Muscle of leg (tissue), 11 donors: ENCODE results near the gene GPER1. TPM values are rescaled to one million over a fixed set of nuclear protein-coding genes. Genes with fewer than 3 reads are reported as not detected.

Experiments used
- DNase-seq: peaks from one replicate; pipeline ENCODE4 v3.0.0; 2013
- H3K27ac ChIP-seq: one replicate; pipeline ENCODE4 v1.5.1; 2013; ENCODE audit warnings: mild to moderate bottlenecking, low read length, control low read depth
- H3K27me3 ChIP-seq: one replicate; pipeline ENCODE4 v1.6.1; 2013; ENCODE audit warnings: low read length; ENCODE audit not compliant: control insufficient read depth, insufficient read depth
- H3K36me3 ChIP-seq: one replicate; pipeline ENCODE4 v1.6.1; 2013; ENCODE audit warnings: low read length; ENCODE audit not compliant: control insufficient read depth, insufficient read depth
- H3K4me1 ChIP-seq: one replicate; pipeline ENCODE4 v1.6.1; 2013; ENCODE audit warnings: low read length; ENCODE audit not compliant: control insufficient read depth, insufficient read depth
- H3K4me3 ChIP-seq: one replicate; pipeline ENCODE4 v1.5.1; 2013; ENCODE audit warnings: low read length, control low read depth
- H3K9me3 ChIP-seq: replicated peaks from 2 replicates; pipeline ENCODE4 v1.6.1; 2013; ENCODE audit warnings: low read depth, low read length; ENCODE audit not compliant: control insufficient read depth
- WGBS: methylation state at CpG from one replicate; pipeline ENCODE4 v1.1.5; 2013; ENCODE audit warnings: missing lambda C conversion rate; ENCODE audit not compliant: insufficient coverage; 5-methylcytosine and 5-hydroxymethylcytosine counted together
- polyA plus RNA-seq, 8 donors: library from polyadenylated mRNA; unstranded; fragments of 120-200 nt; gene quantifications; one replicate each; pipeline versions ENCODE4 v1.2.1 to v1.2.3, GENCODE V29; 2013; ENCODE audit warnings: inconsistent platforms in 1 of 8, low replicate concordance in 1 of 8; ENCODE audit not compliant: insufficient read length in 8 of 8, insufficient read depth in 1 of 8
- total RNA-seq: library from RNA; stranded (reverse); fragments of 120-200 nt; gene quantifications from one replicate; pipeline ENCODE4 v1.2.4, GENCODE V29; 2013

GPER1 gene
- total and polyA plus RNA-seq, 9 donors = 9.6 to 17.7 (median 11.6) TPM

GRCh38 chr7:1086588-1087464 is 1.1 kb upstream of the GPER1 start:
- Histone ChIP-seq H3K27ac (peak overlapping the region; percentile 7), H3K4me1 (peaks cover 49% of the 10 kb centered on the region), H3K36me3 (peaks cover 7% of the 10 kb centered on the region), H3K9me3 (no peaks in the 10 kb centered on the region), H3K4me3 (peak overlapping the region; percentile 47), H3K27me3 (no peaks in the 10 kb centered on the region)
- WGBS = 5% methylated on average over 32 of the region's 45 CpGs
- DNase-seq = peak; percentile 79

DNA sequence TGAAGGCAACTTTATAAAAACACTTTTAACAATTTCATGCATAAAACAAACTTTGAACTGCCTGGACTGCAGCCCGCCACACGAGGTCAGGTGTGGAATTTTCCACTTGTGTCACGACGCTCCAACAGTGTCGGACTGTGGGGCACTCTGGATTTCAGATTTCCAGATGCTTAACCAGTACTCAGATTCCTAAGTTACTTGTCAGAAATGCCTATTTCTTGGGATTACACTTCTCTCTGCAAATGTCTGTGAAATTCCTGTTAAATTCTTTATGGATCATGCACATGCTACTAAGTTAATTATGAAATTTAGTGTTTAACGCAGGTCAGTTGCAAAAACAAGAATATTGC is 473 bp upstream of the GPER1 start:
- Histone ChIP-seq H3K36me3 (peaks cover 10% of the 10 kb centered on the region), H3K4me3 (peak overlapping the region; percentile 49), H3K27me3 (no peaks in the 10 kb centered on the region), H3K9me3 (no peaks in the 10 kb centered on the region), H3K27ac (no peak overlapping the region), H3K4me1 (peaks cover 43% of the 10 kb centered on the region)
- no peak for DNase-seq
- 20% methylated on average over 5 of the region's 6 CpGs for WGBS

DNA sequence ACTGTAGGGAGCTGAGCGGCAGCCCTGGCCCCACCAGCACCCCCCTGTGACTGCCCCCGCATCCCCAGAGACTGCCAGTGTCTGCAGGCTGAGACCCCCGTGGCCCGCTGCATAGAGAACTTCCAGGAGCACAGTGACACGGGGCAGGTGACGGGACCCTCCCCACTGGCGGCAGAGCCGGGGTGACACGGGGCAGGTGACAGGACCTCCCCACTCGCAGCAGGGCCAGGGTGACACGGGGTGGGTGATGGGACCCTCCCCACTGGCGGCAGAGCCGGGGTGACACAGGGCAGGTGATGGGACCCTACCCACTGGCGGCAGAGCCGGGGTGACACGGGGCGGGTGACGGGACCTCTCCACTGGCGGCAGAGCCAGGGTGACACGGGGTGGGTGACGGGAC is 2.3 kb downstream of the GPER1 start:
- peaks cover 37% of the 10 kb centered on the region for H3K4me1 ChIP-seq
- H3K36me3 ChIP-seq = peaks cover 23% of the 10 kb centered on the region
- H3K27me3 ChIP-seq = no peaks in the 10 kb centered on the region
- WGBS = 94% methylated on average over 18 of the region's 21 CpGs
- no peak for DNase-seq
- no peak overlapping the region for H3K4me3 ChIP-seq
- no peaks in the 10 kb centered on the region for H3K9me3 ChIP-seq
- H3K27ac ChIP-seq = no peak overlapping the region

DNA sequence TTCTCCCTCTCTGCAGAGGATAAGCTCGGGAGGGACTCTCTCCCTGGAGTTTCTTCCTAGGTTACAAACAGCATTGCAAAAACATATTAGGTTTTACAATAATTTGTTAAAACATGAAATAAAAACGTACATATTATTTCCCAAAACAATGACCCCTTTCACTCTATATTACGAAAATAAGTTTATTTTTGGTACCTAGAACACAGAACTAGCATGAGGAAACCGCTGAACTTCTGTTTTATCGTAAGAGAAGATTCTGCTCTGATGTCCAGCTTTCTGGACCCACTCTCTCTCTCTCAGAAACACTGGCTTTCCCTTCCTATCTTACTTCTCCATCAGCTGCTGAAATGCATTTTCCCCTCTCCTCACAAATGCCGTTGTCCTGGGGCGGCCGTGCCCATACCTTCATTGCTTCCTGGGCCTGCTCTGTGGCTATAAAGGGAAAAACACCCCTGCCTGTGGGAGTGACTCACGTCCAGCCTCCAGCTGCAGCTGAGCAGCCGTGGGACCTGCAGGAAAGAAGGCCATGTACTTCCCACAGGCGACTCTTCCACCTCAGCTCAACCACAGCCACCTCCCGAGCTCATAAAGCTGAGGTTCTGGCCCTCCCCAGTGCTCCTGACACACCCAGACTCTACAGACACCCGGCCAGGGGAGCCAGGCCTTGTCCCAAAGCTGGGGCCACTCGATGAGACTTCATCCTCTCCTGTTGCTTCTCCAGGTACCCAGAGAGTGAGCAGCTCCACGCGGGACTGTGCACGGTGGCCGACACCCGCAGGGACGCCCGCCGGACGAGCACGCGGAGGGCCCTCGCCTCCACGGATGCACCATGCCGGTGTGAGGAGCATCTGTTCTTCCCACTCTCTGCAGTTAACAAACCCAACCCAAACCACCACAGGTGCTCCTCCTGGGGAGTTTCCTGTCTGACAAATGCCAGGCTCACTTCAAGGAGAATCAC is 3.1 kb downstream of the GPER1 start:
- H3K4me3 ChIP-seq = no peak overlapping the region
- H3K9me3 ChIP-seq = no peaks in the 10 kb centered on the region
- DNase-seq = no peak
- H3K27ac ChIP-seq = no peak overlapping the region
- peaks cover 45% of the 10 kb centered on the region for H3K4me1 ChIP-seq
- peaks cover 23% of the 10 kb centered on the region for H3K36me3 ChIP-seq
- WGBS = 65% methylated on average over 22 of the region's 28 CpGs
- H3K27me3 ChIP-seq = no peaks in the 10 kb centered on the region

DNA sequence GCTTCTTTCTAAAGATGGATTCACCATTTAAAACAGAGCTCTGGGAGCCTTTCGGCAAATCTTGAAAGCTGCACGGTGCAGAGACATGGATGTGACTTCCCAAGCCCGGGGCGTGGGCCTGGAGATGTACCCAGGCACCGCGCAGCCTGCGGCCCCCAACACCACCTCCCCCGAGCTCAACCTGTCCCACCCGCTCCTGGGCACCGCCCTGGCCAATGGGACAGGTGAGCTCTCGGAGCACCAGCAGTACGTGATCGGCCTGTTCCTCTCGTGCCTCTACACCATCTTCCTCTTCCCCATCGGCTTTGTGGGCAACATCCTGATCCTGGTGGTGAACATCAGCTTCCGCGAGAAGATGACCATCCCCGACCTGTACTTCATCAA is 3.7 kb downstream of the GPER1 start:
- no peak for DNase-seq
- H3K36me3 ChIP-seq = peaks cover 23% of the 10 kb centered on the region
- peaks cover 48% of the 10 kb centered on the region for H3K4me1 ChIP-seq
- no peak overlapping the region for H3K4me3 ChIP-seq
- H3K27ac ChIP-seq = no peak overlapping the region
- 96% methylated on average over 18 of the region's 18 CpGs for WGBS
- H3K27me3 ChIP-seq = no peaks in the 10 kb centered on the region
- H3K9me3 ChIP-seq = no peaks in the 10 kb centered on the region

GRCh38 chr7:1092161-1092632 is 4.3 kb downstream of the GPER1 start:
- no peak for DNase-seq
- Histone ChIP-seq H3K4me1 (peaks cover 44% of the 10 kb centered on the region), H3K9me3 (no peaks in the 10 kb centered on the region), H3K36me3 (peaks cover 23% of the 10 kb centered on the region), H3K4me3 (no peak overlapping the region), H3K27me3 (no peaks in the 10 kb centered on the region), H3K27ac (no peak overlapping the region)
- WGBS = 96% methylated on average over 40 of the region's 40 CpGs

DNA sequence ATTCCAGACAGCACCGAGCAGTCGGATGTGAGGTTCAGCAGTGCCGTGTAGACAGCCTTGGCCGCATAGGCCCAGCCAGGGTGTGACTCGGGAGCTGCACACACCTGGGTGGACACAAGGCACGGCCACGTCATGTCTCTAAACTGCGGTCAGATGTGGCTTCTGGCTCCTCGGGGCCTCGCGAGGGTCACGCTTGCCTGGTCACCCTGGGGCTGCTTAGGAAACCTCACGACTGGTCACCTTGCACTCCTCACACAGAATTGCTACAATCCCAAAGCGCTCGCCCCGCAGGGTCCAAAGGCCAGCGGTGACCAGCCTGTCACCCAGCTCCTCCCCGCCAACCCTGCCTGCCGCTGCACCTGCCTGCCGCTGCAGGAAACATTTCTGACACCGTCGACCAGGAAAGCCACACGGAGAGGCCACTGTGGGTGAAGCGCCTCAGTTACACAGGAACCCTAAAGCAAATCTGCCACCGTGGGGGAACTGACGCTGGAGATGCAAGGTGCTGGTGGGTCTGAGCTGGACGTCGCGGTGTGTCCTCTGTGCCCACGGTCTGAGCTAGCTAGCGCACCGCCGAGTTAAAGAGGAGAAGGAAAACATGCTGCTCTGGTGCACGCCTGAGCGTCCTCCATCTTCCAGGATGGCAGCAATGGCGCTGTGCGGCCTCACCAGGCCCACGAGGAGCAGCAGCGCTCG is 5.0 kb downstream of the GPER1 start:
- no peak for DNase-seq
- H3K27me3 ChIP-seq = no peaks in the 10 kb centered on the region
- no peak overlapping the region for H3K4me3 ChIP-seq
- H3K9me3 ChIP-seq = no peaks in the 10 kb centered on the region
- peaks cover 29% of the 10 kb centered on the region for H3K36me3 ChIP-seq
- peaks cover 38% of the 10 kb centered on the region for H3K4me1 ChIP-seq
- WGBS = 83% methylated on average over 39 of the region's 40 CpGs
- H3K27ac ChIP-seq = no peak overlapping the region

- H3K4me1 ChIP-seq = peaks cover 33% of the 10 kb centered on the region
- no peaks in the 10 kb centered on the region for H3K9me3 ChIP-seq
- no peak overlapping the region for H3K4me3 ChIP-seq
- peak; percentile 48 for DNase-seq
- no peaks in the 10 kb centered on the region for H3K27me3 ChIP-seq
- H3K36me3 ChIP-seq = peaks cover 34% of the 10 kb centered on the region
- H3K27ac ChIP-seq = no peak overlapping the region
- 83% methylated on average over 14 of the region's 14 CpGs for WGBS
These were observed 5.6 kb downstream of the GPER1 start for GRCh38 chr7:1093502-1093843.

DNA sequence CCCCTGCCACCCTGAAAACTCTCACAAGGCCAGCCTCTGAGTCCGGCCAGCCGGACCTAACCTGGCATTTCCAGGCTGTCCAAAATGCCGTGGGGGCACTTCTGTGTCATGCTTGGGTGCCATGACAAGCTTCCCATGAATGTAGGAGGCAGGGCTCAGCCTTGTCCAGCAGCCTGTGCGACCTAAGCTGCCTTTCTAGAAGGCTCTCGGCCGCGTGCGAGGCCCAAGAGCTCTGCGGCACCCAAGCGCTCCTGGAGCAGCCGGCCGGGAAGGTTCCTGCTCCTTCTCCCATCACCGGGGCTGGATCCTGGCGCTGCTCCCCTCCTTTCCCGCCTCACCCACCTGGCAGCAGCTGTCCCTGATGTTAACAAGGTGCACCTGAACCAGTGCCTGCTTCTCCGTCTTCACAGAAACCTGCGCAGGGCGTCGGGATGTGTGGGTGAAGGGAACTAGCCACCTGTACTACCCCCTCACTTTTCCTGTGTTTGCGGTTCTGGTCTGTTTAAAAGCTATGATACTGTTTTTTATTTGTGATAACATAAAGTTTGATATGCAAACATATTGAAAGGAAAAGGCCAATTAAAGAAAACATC is 6.1 kb downstream of the GPER1 start:
- Histone ChIP-seq H3K4me1 (peaks cover 31% of the 10 kb centered on the region), H3K27ac (no peak overlapping the region), H3K36me3 (peaks cover 34% of the 10 kb centered on the region), H3K4me3 (no peak overlapping the region), H3K9me3 (no peaks in the 10 kb centered on the region), H3K27me3 (no peaks in the 10 kb centered on the region)
- 83% methylated on average over 9 of the region's 20 CpGs for WGBS
- DNase-seq = no peak
